NCI-H2029 (cell line): ENCODE measurements around the gene SNW1.
"Not testable (repeated sequence)": the region's sequence is repeated elsewhere in the genome, so short reads cannot be mapped to it uniquely, and the experiment has no call there.

ENCODE experiments used
- DNase-seq: peaks from one replicate; lab custom pipeline; 2025; lab: John Stamatoyannopoulos, UW

SNW1 gene

DNA sequence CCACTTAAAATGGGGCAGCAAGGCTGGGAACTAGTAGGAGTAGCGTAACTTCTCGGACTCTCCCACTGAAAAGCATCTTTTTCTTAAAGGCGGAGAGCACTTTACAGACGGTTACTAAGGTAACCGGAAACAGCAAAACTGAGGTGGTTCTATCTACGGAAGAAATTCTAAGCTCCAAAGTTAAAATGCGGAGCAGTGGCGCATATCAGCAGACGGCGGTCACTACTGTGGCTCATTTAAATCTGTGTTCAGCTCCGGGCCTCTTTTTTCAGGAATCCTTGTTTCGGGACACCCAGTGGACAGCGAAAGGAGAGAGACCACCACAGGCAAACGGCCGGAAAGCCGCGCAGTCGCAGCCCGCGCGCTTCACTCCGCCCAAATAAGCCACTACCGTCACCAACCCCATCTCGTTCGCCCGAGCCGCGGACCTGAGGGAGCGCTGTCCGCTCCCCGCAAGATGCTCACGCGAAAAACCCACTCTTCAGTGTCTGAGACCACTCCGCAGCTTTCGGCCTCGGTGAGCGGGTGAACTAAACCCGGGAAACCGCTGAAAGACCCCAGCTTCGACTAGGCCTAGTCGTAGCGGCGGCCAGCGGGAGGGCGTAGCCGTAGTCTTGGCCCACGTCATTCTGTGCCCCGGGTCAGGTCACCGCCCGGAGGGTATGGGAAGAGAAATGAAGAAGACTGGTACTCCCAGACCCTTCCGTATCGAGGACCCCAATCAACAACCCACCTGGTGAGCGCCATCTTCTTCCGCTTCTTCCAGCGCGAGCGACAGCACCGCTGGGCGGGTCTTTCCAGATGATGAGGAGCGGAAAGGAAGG is at the start of gene SNW1:
SNW1 (minus strand) TSS at position 776 of the 824 bp plus-strand sequence; CDS start at position 747, 29 bp downstream.
- DNase-seq = peak; percentile 79

- DNase-seq = no peak
Measured at GRCh38 chr14:77809011-77809410, 48.1 kb upstream of the SNW1 start.

GRCh38 chr14:77808250-77808649 is 47.3 kb upstream of the SNW1 start:
- DNase-seq = no peak

GRCh38 chr14:77805706-77806105 is 44.8 kb upstream of the SNW1 start:
- DNase-seq = no peak

GRCh38 chr14:77804592-77804991 is 43.6 kb upstream of the SNW1 start:
- no peak for DNase-seq

- DNase-seq = no peak
Measured at GRCh38 chr14:77800814-77801213, 39.9 kb upstream of the SNW1 start.

GRCh38 chr14:77799863-77800730 is 39.1 kb upstream of the SNW1 start, which contains the start of gene ADCK1:
TSS of gene ADCK1 (plus strand) at chr14:77800109. CDS start at chr14:77818979, 18,870 bp downstream.
- peak; percentile 37 for DNase-seq

- not testable (repeated sequence) for DNase-seq
Measured at GRCh38 chr14:77799456-77799855, 38.5 kb upstream of the SNW1 start.

DNA sequence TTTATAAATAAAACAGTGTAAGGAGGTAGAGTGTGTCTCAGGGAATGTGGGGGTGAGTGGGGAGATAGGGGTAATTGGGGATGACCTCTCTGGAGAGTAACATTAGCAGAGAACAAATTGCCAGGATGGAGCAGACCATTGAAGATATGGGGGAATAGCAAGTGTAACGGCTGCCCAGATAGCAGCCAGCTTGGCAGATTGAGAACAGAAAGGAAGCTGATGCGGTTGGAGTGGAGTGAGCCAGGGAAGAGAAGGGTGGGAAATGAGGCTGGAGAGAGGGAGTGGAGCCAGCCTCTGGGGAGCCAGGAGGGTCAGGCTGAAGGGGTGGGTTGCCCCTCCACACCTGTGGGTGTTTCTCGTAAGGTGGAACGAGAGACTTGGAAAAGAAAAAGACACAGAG is 33.4 kb upstream of the SNW1 start:
- no peak for DNase-seq

DNA sequence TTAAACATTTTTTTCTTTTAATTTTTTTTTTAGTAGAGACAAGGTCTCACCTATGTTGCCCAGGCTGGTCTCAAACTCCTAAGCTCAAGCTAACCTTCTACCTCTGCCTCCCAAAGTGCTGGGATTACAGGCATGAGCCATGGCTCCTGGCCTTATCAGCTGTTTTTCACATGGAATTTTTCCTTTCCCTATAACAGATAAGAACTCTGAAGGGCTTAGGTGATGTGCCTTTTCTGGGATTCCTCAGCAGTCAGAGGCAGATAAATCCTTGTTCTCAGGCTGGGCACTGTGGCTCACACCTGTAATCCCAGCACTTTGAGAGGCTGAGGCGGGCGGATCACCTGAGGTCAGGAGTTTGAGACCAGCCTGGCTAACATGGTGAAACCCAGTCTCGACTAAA is 32.3 kb upstream of the SNW1 start:
- not testable (repeated sequence) for DNase-seq

DNA sequence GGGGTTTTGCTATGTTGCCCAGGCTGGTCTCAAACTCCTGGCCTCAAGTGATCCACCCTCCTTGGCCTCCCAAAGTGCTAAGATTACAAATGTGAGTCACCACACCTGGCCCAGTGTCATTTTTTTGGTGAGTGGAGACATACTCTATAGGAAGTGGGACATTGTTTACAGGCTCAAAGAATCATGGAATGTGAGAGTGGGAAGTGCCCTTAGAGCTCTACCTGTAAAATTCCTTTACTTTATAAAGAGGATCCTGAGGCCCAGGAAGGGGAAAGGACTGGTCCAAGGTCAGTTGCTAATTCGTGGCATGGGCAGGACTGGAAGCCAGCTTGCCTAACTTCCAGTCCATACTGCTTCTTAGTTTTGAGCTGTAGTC is 30.3 kb upstream of the SNW1 start:
- DNase-seq = no peak

GRCh38 chr14:77790566-77791224 is 29.7 kb upstream of the SNW1 start:
- no peak for DNase-seq

DNA sequence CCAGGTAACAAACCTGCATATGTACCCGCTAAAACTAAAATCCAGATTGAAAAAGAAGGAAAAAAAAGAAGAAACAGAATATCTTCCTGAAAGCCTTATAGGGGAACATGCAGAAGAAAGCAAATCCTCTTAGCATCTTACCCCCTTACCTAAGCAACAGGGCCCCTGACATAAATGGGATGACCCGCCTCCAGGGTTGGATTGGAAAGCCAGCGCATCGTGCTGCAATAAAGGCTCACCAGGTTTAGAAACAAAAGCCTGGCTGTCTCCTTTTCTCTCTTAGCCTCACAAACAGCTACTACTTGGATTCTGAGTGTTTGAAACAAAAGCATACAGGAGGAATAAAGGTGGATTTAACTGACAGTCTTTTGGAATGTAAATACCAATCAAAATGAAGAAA is 25.2 kb upstream of the SNW1 start:
- DNase-seq = no peak

DNA sequence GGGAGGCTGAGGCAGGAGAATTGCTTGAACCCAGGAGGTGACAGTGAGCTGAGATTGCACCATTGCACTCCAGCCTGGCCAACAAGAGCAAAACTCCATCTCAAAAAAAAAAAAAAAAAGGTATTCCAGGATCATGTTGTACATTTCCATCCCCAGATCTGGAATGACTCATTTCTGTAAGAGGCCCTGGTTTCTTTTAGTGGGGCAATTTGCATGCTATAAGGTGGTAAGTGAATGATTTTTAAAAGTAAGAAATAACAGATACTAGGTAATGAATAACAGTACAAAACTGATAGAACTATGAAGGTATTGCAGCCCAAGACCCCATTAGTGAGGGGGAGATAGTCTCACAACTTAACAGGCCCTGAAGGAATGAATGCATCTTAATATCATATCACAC is 21.2 kb upstream of the SNW1 start:
- no peak for DNase-seq

- DNase-seq = not testable (repeated sequence)
Measured at GRCh38 chr14:77773966-77774365, 13.0 kb upstream of the SNW1 start.

- DNase-seq = not testable (repeated sequence)
Measured at GRCh38 chr14:77768442-77769069, 7.6 kb upstream of the SNW1 start.

GRCh38 chr14:77763978-77764377 is 3.0 kb upstream of the SNW1 start:
- no peak for DNase-seq

- no peak for DNase-seq
Measured at GRCh38 chr14:77763316-77763715, 2.4 kb upstream of the SNW1 start.

DNA sequence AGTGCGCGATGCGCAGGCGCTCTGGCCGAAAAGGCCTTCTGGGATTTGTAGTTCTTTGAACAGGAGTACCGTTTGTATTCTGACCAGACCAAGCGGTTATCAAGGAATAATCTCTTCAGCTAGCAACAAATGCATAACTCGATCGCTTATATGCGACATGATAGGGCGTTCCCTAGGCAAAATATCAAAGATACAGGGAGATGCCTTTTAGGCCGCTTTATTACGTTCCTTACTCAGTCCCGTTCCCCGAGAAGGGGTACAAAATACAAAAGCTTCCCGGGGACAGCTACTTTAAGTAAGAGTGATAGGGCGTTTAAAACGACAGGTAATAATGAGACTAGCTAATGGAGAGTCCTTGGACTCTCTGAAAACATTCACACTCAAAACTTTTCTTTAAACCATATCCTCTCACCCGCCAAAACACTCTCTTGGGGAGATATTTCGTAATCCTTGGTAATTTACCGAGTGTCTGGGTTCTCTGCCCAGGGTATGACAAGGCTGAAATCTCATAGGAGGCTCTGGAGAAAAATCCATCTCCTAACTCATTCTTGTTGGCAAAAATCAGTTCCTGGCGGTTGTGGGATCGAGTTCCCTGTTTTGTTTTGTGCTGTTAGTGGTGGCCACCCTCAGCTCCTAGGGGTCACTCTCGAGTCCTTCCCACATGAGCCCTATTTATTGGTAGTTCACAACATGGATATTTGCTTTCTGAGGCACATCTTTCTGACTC is 412 bp upstream of the SNW1 start:
- DNase-seq = no peak

- DNase-seq = no peak
Measured at GRCh38 chr14:77752799-77753516, 8.0 kb downstream of the SNW1 start.

GRCh38 chr14:77752266-77752665 is 8.7 kb downstream of the SNW1 start:
- no peak for DNase-seq
